ENCODE results near the gene RAD17.
"Not testable (repeated sequence)": the region's sequence is repeated elsewhere in the genome, so short reads cannot be mapped to it uniquely, and the experiment has no call there.

Gene RAD17

GRCh38 chr5:69368458-69369339 lies 919 bp upstream of the RAD17 start:
- Histone ChIP-seq H3K27ac (peak overlapping the region; percentile 100), H3K27me3 (replicated peaks) (no peaks in the 10 kb centered on the region), H3K4me3 (ENCODE audit: low read depth, low read length) (peak overlapping the region; percentile 73), H3K36me3 (replicated peaks) (peaks cover 21% of the 10 kb centered on the region)
- TF ChIP-seq CTCF (IDR thresholded peaks at IDR 0.05; ENCODE audit: low read depth, low read length, missing control alignments) = no peak
- in situ Hi-C loops (cut with HindIII; ENCODE audit: low pct_ligation_motif_present, low sequenced_read_pairs) = no loop called here
- peak; percentile 15 for DNase-seq

GRCh38 chr5:69370335-69370734 lies 717 bp downstream of the RAD17 start:
- H3K36me3 ChIP-seq (replicated peaks) = peaks cover 13% of the 10 kb centered on the region
- H3K27ac ChIP-seq; in situ Hi-C loops (cut with HindIII; ENCODE audit: low pct_ligation_motif_present, low sequenced_read_pairs); H3K27me3 ChIP-seq (replicated peaks); DNase-seq: not testable (repeated sequence)
- H3K4me3 ChIP-seq (ENCODE audit: low read depth, low read length) = peak overlapping the region; percentile 73

GRCh38 chr5:69372394-69372793 lies 2.8 kb downstream of the RAD17 start:
- Histone ChIP-seq H3K27me3 (replicated peaks) (no peaks in the 10 kb centered on the region), H3K36me3 (replicated peaks) (peaks cover 8% of the 10 kb centered on the region), H3K4me3 (ENCODE audit: low read depth, low read length) (no peak overlapping the region), H3K27ac (no peak overlapping the region)
- in situ Hi-C loops (cut with HindIII; ENCODE audit: low pct_ligation_motif_present, low sequenced_read_pairs) = no loop called here
- no peak for DNase-seq
- no peak for TF ChIP-seq CTCF (IDR thresholded peaks at IDR 0.05; ENCODE audit: low read depth, low read length, missing control alignments)

- no peak overlapping the region for H3K4me3 ChIP-seq (ENCODE audit: low read depth, low read length)
- no peak for TF ChIP-seq CTCF (IDR thresholded peaks at IDR 0.05; ENCODE audit: low read depth, low read length, missing control alignments)
- in situ Hi-C loops (cut with HindIII; ENCODE audit: low pct_ligation_motif_present, low sequenced_read_pairs) = no loop called here
- no peak overlapping the region for H3K27ac ChIP-seq
- no peaks in the 10 kb centered on the region for H3K27me3 ChIP-seq (replicated peaks)
- no peak for DNase-seq
- H3K36me3 ChIP-seq (replicated peaks) = peaks cover 10% of the 10 kb centered on the region
These were observed 5.4 kb downstream of the RAD17 start for GRCh38 chr5:69374911-69375446.

- no peak for DNase-seq
- H3K36me3 ChIP-seq (replicated peaks) = peaks cover 19% of the 10 kb centered on the region
- in situ Hi-C loops (cut with HindIII; ENCODE audit: low pct_ligation_motif_present, low sequenced_read_pairs) = no loop called here
- TF ChIP-seq CTCF (IDR thresholded peaks at IDR 0.05; ENCODE audit: low read depth, low read length, missing control alignments) = no peak
- H3K27ac ChIP-seq = no peak overlapping the region
- H3K4me3 ChIP-seq (ENCODE audit: low read depth, low read length) = no peak overlapping the region
- H3K27me3 ChIP-seq (replicated peaks) = no peaks in the 10 kb centered on the region
These were observed 8.8 kb downstream of the RAD17 start for GRCh38 chr5:69378376-69378775.

GRCh38 chr5:69404659-69405330 lies 35.2 kb downstream of the RAD17 start:
- in situ Hi-C loops (cut with HindIII; ENCODE audit: low pct_ligation_motif_present, low sequenced_read_pairs) = no loop called here
- H3K27me3 ChIP-seq (replicated peaks) = no peaks in the 10 kb centered on the region
- peaks cover 7% of the 10 kb centered on the region for H3K36me3 ChIP-seq (replicated peaks)
- H3K27ac ChIP-seq = no peak overlapping the region
- TF ChIP-seq CTCF (IDR thresholded peaks at IDR 0.05; ENCODE audit: low read depth, low read length, missing control alignments) = no peak
- no peak overlapping the region for H3K4me3 ChIP-seq (ENCODE audit: low read depth, low read length)
- no peak for DNase-seq
